ENCODE measurements around the gene SPRY1.
A peak's percentile ranks its signal among the peaks of the same experiment; 100 is the strongest.

The SPRY1 gene

DNA sequence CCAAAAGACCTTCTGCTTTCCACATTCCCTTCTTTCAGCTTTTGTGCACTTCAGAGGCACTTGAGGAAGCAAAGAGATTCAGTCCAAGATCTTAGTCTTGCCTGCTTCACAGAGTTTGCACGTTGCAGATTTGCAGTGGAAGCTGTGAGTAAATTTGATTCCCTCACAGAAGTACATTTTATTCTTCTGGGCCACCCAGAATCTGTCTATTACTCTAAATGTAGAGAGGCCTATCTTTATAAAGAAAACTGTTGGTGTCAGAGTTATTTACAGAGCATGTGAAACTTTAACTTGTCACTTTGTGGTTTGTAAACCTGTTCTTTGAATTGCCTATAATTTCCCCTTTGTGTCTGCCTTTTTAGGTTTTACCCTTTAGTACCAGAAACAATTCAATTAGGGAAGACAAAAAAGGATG lies 15.5 kb downstream of the SPRY1 start:
- no peak for DNase-seq

DNA sequence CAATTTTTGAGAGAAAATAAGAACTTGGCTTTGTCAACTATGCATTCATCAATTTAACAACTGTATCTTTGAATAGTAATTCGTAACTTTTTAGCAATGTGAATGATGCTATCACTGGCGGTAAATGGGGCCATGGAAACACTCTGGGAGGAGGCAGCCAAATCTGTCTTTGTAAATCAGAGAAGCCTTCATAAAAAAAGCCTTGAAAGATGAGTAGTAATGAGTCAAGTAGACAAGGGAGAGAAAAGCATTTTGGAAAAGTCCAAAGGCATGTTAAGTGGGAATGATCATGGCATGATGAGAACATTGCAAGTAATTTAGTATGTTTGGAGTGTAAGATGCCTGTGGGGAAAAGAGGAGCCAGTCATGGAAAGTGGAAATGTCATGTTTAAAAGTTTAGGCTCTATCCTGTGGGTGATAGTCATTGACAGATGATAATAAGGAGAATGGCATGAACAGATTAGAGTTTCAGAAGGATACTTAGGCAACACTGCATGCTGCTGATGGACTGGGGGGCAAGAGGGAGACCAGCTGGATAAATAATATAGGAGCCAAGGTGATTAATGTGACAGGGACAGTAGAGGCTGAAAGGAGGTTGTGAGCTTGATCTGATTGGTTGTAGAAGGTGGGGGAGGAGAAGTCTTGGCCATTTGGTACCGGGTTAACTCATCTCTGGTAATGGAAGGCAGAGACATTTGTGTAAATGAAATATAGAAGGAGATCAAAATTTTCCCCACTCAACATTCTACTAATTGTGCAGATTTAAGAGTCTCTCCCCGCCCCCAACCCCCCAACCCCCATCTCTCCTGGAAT lies 16.3 kb downstream of the SPRY1 start:
- no peak for DNase-seq

DNA sequence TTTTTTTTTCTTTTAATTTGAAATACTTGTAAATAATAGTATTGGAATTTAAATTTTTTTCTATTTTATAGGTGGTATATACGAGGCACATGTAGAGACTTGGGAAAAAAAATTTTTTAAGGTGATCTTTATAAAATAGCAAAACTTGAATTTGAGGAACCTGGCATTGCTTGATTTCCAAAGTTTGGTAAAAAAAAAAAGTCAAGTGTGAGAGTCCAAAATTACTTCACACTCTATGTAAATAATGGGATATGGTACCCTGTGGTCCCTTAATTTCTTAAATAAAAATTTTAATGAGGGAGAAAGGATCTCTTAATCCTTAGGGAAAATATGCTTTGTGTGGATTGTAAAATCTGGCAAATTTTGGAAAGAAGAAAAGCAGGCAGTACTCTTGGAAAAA lies 19.0 kb downstream of the SPRY1 start:
- no peak for DNase-seq

DNA sequence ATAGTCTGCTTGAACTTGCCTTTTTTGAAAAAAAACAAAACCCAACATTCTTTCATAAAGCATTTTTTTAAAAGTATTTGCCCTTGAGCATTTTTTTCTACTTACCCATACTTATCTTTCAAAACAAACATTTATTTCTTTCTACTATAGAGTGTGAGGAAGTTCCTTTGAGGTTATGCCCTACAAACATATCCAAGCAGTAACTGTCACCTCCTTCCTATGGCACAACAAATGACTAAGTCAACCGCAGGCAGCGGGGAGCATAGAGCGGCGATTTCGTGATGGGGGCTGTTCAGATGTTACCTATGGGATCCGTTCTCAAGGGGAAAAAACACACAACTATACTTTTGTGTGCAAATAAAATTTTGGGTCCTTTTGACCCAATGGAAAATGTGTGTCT lies 19.4 kb downstream of the SPRY1 start:
- peak; percentile 46 for DNase-seq

DNA sequence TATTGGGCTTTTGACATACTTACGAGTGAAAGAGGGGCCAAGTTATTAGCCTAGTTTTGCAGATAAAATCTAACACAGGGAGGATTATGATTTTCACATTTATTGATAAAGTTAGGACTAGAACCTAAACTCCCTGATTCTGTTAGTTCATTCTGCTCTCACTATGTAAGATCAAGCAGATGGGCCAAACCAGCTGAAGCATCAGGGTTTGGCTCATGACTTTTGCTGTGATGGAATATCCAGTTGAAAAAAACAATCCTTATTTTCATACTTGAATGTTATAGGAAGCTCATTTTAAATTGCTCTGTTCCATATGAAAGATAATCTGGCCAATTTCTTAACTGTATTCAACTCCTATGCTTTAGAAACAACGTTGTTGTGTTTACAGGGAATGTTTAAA lies 21.2 kb downstream of the SPRY1 start:
- DNase-seq, result no peak

DNA sequence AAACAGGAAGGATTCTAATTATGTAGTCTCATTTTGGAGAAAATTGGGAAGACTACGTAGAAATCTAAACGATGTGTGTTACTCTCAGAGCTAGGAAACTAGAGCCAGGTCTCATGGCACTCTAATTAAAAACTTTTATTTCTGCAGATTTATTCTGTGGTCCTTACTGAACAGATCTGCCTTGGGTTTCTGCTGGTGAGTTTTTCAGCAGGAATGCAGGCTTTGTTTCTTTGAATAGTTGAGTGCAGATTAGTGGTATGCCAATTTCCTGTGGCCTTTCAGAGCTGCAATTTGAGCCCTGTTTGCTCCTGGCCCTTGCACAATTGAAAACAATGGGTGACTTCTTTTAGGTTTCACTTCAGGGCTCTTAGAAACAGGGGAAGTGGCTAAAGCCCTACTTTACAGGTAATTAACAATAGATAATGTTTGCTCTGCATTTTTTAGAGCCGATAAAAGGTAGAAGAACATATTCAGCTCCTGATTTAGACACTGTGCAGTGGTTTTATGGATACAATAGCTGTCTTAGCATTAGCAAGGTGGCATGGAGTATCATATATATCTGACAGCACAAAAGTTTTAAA lies 21.8 kb downstream of the SPRY1 start:
- DNase-seq, result no peak

DNA sequence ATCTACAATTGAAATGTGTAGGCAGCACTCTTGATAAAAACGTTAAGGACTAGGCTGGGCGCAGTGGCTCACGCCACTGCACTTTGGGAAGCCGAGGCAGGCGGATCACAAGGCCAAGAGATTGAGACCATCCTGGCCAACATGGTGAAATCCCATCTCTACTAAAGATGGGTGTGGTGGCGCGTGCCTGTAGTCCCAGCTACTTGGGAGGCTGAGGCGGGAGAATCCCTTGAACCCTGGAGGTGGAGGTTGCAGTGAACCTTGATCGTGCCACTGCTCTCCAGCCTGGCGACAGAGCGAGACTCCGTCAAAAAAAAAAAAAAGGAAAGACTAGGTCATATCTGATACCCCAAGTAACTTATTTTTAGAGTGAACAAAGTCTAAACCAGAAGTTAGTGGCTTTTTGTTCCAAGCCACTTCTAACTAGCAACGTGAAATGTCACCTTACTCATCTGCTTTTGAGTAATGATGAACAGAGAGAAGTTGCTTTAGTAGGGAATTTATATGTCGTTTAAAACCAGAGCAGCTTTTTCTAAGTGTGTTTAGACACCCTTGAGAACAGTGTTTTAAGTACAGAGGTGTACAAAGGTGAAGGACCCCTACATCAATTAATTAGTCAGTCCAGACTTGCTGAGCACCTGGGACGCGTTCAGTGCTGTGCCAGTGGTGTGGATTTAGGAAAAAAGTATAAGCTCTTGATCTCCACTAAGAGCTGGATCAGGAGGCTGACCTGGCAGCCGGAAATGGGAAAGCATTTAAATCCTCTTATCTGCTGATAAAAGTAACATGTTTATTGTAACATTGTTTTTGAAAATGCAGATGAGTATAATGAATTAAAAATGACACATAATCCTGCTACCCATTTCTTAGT lies 23.5 kb downstream of the SPRY1 start:
- no peak for DNase-seq

DNA sequence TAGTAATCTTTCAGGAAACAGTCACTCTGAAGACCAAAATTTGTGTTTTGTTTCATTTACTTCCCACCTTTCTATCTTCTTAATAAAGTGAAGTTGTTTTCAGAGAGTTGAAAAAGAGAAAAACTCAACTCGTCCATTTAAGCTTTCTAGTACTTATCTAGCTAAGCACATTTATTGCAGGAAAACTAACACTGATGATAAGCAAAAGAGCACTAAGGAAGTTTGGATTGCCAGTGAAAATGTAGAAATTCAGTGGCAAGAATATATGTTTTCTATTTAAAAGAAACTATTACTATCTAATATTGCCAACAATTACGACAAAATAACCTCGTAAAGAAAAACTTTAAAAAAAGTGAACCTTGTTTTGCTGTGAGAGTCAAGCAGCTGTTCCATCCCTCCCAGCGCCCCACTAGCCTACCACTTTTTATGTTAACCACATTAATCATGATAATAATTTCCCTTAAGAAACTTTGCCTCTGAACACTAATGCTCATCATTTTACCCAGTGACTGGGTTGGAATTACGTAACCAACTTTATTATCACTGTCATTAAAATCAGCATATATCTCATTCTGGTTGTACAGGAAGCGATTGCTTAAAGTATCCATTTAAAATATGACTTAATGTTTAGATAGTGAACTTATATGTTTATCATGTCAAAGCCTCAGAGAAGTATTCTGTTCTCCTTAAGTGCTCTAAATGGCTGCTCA lies 24.8 kb downstream of the SPRY1 start:
- DNase-seq, result no peak

DNA sequence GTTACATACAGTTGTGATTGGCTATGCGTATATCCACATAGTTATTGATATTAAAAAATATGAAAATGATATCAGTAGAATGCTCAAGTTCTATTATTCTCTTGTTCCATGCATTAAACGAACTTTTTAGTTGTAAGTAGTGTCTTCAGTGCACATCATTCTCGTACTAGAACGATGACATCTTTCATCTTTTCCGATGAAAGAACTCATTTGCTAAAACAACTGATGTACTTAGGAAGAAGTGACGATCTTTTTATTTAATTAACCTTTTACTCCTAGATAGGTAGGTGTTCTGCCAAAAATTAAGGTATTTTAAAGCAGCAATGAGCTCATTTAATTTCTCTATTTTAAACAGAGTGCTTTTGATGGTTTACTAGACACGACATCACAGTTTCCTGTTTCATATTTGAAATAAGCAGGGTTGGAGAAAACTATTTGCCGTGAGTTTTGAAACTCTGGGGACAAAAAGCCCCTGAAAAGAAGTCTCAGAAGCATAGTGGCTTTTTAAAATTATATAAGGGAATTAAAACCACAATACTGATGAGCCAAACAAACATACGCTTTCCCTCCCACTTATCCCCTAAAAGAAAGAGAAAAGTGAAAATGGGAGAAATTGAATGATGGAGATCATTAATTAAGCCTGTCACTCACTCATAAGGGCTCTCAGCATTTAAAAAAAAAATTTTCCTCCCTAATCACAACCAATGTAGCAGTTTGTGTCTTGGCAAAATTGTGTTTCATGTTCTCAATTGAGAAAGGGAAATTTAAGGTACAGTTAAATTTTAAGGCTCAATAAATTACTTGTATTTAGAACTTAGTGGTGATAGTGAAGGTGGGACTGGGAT lies 25.6 kb downstream of the SPRY1 start:
- DNase-seq, result no peak

DNA sequence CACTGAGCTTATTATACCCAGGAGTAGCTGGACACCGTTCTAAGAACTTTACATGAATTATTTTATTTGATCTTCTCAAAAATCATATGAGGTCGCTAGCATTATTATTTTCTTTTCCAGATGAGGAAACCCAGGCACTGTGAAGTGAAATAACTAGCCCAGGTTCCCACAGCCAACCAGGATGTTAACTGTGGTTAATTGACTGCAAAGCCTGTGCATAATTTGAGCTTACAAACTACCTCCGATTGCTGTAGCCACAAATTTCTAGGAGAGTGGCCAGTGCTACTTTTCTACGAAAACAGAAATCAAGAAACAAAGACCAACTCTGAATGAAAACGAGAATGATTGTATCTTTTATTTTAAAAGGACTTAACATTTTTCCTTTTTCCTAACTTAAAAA lies 27.2 kb downstream of the SPRY1 start:
- DNase-seq, result no peak

DNA sequence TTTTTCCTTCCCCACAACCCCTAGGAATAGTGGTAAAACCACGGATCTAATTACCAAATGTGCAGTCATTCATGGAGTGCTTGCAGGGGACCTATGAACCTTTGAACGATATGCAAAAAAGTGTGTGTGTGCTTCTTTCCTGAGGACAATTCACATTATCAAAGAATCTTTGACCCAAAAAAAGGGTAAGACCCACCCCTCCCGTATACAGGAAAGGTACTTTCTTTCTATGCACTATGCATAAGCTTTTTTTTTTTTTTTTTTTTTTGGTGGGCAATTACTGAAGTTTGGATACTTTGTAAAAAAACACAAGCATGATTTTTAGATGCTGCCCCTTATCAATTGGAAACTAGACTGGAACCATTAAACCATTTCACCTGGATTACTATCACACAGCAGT lies 31.4 kb downstream of the SPRY1 start:
- no peak for DNase-seq

DNA sequence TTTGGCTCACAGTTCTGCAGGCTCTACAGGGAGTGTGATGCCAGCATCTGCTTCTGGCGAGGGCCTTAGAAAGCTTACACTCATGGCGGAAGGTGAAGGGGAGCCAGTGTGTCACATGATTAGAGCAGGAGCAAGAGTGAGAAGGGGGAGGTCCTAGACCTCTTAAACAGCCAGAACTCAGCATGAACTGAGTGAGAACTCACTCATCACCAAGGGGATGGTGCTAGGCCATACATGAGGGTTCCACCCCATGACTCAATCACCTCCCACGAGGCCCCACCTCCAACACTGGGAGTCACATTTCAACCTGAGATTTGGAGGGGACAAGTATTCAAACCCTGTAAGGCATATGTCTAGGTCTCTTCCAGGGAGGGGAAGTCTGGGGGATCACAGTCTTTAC lies 33.4 kb downstream of the SPRY1 start:
- no peak for DNase-seq

DNA sequence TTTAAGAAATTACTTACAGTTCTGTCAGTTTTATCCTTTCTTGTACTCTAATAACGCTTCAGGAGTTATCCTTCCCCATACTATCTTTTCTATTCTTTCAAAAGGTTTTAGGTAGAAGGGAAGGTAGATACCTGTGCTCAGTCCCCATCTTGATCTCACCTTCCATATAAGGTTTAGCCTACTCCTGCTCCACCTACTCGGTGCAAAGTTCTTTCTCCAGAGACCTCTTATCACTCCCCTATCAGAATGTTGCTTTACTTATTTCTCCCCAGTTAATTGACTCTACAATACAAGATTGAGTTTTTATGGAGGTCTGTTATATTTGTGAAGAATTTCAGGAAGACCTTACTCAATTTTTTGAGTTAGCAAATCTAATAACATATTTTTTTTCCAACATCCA lies 33.9 kb downstream of the SPRY1 start:
- no peak for DNase-seq

DNA sequence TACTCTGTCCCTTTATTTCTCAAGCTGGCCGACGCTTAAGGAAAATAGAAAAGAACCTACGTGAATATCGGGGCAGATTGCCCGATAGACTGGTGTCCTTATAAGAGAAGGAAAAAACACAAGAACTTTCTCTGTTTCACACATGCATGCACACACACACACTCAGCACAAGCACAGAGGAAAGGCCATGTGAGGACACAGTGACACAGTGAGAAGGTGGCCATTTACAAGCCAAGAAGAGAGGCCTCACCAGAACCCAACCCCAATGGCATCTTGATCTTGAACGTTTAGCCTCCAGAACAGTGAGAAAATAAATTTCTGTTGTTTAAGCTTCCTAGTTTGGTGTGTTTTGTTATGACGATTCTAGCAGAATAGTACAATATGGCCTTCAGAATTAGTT lies 37.0 kb downstream of the SPRY1 start:
- no peak for DNase-seq

DNA sequence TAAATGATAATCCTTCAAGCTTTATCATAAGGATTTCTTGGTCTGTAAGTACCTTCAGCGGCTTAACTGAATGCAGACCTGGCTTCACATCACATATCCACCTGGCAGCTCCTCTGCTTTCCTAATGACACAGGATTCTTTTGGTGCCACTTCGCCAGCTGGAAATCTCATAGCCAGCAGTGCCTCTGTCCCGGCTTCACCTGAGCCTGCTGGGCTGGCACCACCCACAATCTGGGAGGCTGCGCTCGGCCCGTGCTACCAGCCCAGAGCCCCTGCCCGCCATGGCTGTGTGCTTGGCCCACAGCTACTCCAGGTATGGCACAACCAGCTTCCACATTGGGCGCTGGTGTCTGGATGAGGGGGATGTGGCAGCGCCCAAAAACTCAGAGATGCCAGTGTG lies 37.4 kb downstream of the SPRY1 start:
- DNase-seq, result no peak

DNA sequence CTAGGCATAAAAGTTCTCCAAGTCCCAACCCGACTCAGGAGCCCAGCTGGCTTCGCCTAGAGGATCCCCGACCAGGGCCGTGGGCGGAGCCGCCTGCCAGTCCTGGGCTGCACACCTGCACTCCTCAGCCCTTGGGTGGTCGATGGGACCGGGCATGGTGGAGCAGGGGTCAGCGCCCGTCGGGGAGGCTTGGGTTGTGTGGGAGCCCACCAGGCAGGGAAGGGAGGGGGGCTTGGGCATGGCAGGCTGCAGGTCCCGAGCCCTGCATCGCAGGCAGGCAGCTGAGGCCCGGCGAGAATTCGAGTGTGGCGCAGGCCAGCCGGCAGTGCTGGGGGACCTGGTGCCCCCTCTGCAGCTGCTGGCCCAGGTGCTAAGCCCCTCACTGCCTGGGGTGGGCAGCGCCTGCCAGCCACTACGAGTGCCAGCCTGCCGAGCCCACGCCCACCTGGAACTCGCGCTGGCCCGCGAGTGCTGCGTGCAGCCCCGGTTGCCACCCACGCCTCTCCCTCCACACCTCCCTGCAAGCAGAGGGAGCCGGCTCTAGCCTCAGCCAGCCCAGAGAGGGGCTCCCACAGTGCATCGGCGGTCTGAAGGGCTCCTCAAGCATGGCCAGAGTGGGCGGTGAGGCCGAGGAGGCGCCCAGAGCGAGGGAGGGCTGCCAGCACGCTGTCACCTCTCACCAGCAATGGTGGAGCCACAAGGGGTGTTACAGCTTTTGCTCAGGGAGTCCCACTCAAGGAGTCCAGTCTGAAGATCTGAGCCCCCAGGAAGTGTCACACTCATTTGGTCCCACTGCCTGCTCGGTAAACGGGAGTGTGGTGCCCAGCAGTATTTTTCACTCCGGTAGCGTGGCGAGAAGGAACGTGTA lies 38.9 kb downstream of the SPRY1 start:
- DNase-seq, result no peak

DNA sequence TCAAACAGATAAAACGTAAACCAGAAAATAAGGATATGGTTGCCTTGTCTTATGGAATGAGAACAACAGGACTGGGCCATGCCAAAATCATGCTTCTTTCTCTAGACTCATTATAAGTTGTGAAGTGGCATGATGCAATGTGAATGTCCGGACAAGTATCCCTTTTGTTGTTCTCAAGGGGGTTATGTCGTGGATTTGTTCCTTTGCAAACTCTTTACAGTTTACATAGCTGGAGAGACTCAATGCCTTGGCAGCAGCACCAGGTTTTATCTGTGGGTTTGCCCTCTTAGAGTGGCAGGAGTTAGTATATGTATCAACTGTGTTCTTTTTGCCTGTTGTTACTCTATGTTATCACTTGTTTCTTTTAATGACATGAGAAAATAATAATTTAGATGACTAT lies 41.4 kb downstream of the SPRY1 start:
- DNase-seq, result no peak

DNA sequence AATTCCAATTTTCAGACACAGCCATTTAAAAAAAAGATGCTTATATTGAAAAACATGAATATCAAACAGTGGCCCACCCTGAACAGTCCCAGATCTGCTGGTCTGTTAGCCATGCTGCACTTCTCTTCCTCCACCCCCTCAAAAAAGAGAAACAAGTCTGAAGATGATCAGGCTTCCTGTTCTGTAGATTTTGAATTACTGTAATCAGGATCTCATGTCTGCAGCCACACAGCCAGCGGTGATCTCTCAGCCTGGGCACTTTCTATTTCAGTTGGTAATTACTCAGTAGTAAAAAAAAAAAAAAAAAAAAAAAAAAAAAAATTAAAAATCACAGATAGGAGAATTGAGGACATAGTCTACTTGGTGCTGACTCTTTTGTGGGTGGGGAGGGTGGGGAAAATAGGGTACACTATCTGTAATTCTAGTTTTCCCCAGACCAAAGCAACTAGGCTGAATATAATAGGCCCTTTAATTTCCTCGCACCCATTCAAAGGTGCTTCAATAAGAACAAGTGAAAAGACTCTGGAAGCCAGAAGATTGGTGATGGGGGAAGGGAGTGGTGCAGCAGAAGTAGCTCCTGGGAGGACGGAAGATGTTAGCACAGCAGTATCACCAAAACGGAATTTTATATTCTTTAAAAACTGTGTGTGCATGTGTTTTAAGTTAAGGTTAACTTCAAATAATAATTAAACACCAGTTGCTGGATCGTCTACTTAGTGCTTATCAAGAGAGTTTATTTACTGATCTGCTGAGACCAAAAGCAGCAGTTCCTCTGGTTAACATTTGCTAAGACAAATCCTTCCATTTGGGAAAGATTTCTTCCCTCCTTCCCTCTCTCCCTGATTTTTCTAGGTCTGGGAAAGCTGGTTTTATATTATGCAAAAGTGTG lies 47.0 kb downstream of the SPRY1 start:
- DNase-seq, result peak; percentile 49

DNA sequence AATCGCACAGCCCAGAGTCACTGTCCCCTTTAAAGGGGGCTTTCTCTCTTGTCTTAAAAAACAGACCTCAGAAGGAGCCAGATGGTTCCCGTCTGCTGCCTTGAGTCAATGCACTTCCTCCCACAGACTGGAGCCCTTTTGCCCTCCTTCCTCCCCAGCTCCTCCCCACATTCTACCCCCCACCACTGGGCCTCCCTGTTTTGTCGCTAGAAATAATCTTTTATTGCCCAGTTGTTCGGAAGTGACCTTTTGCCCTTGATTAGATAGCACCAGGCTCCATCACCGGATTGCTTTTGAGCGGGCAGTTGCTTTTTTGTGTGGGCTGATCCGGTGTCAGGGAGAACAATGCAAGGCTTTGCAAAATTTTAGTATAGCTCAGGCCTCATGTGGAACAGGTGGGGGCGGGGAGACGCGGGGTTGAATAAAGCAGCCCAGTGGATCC lies 47.7 kb downstream of the SPRY1 start:
- peak; percentile 65 for DNase-seq

DNA sequence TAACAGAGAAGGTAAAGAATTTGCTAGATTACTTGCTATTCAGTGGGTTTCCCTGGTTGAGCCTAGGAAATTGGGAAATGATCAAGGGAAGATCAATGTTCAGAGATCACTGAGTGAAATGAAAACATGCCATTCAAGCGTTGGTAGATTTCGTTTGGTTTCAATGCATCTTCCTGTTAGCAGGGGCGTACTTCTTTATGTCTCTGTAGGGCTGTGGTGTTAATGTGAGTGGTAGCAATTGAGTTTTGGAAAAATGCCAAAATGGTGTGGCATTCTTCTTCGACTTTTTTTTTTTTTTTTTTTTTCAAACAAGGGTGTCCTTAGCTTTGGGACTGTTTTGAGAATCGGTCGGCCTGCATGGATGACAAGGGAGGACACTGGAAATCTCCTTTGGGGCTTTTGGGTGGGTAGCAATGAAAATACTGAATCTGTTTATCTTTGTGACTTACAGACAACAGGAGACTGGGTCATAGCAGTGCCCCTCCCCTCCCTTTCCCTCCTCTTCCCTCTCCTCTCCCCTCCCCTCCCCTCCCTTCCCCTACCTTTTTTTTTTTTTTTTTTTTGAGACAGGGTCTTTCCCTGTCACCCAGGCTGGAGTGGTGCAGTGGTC lies 50.4 kb downstream of the SPRY1 start:
- DNase-seq, result no peak
